Tongue (tissue), 2 donors: ENCODE data around the gene NAA16. TPM values are rescaled to one million over a fixed set of nuclear protein-coding genes. Genes with fewer than 3 reads are reported as not detected.
"Not testable (repeated sequence)": the region's sequence is repeated elsewhere in the genome, so short reads cannot be mapped to it uniquely, and the experiment has no call there.

Experiments used
- DNase-seq: peaks from one replicate; pipeline ENCODE4 v3.0.0-alpha.2; 2015
- total RNA-seq: library from RNA; depleted of rRNA; stranded (reverse); fragments of >200 nt; gene quantifications from one replicate; pipeline ENCODE4 v1.2.3, GENCODE V29; 2014

NAA16 gene
- total RNA-seq: 36.3 TPM

GRCh38 chr13:41310963-41311405 lies at the start of gene NAA16:
TSS of gene NAA16 (plus strand) at chr13:41311267. CDS start at chr13:41311529, 262 bp downstream.
- DNase-seq: peak; percentile 98

GRCh38 chr13:41263261-41263971 lies 47.7 kb upstream of the NAA16 start, which contains the start of gene MTRF1:
TSS of gene MTRF1 (minus strand) at chr13:41263576. CDS start at chr13:41260907, 2,669 bp downstream.
- peak; percentile 93 for DNase-seq

DNA sequence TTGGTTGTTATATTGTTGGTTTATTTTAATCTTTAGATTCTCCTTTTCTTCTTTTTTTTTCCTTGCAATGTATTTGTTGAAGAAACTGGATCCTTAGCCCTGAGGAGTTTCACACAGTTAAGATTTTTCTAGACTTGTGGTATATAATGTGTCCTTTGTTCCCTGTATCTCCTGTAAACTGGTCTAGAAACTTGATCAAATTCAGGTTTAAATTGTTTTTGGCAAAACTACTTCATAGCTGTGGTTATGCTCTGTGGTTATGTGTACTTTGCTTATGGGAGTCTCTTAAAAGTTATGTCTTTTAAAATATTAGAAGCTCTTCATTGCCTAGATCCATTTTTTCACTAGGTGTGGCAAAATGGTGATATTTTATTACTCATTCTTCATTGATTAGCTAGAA lies 44.0 kb upstream of the NAA16 start:
- DNase-seq: no peak

GRCh38 chr13:41268764-41269163 lies 42.3 kb upstream of the NAA16 start:
- peak; percentile 25 for DNase-seq

GRCh38 chr13:41271456-41272285 lies 39.4 kb upstream of the NAA16 start:
- DNase-seq: no peak

- no peak for DNase-seq
Measured at GRCh38 chr13:41273831-41274441, 37.1 kb upstream of the NAA16 start.

GRCh38 chr13:41274881-41275280 lies 36.2 kb upstream of the NAA16 start:
- DNase-seq: no peak

DNA sequence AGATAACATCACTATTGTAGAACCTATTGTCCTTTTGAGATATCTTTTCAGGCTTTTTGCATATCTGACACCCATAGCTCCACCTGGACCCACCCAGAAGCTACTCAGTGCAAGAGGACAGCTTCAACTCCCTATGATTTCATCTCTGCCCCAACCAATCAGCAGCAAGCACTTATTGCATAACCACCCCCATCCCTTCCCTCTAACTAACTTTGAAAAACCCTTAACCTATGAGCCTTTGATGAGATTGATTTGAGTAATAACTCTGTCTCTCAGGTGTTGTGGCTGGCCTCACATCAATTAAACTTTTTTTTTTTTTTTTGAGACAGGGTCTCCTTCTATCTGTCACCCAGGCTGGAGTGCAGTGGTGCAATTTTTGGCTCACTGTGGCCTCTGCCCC lies 34.2 kb upstream of the NAA16 start:
- no peak for DNase-seq

- DNase-seq: not testable (repeated sequence)
Measured at GRCh38 chr13:41279156-41279555, 31.9 kb upstream of the NAA16 start.

DNA sequence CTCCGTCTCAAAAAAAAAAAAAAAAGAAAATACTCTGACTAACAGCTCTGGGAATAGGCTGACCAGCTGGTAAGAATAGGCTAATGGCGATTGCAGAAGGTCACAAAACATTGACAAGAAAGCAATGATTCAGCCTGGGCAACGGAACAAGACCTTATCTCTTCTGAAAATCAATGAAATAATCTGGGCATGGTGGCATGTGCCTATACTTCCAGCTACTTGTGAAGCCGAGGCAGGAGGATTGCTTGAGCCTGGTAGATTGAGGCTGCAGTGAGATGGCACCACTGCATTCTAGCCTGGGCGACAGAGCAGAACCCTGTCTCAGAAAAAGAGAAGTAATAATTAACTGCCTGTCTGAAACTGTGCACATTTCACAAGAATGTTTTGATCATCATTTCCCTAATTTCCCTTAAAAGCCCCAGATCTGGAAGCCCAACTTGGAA lies 28.9 kb upstream of the NAA16 start:
- DNase-seq: no peak

- DNase-seq: no peak
Measured at GRCh38 chr13:41284512-41285288, 26.4 kb upstream of the NAA16 start.

DNA sequence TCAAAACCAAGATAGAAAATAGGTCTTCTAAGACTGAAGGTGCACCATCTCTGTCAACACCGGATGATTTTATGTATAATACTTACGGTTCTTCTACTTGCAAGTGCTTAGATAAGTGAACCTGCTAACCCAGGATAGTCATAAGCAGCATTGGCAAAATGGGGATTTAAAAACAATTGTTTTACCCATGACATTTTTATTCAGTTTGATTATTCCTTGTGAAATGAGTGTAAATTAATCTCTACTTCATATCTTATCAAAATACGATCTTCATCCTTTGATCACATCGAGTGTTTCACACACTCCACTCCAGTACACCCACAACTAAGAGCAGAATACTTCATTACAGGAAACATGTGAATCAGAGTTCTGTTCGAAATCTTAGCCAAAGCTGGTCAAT lies 24.7 kb upstream of the NAA16 start:
- no peak for DNase-seq

GRCh38 chr13:41289463-41289881 lies 21.6 kb upstream of the NAA16 start:
- DNase-seq: no peak

- no peak for DNase-seq
Measured at GRCh38 chr13:41291246-41291645, 19.8 kb upstream of the NAA16 start.

DNA sequence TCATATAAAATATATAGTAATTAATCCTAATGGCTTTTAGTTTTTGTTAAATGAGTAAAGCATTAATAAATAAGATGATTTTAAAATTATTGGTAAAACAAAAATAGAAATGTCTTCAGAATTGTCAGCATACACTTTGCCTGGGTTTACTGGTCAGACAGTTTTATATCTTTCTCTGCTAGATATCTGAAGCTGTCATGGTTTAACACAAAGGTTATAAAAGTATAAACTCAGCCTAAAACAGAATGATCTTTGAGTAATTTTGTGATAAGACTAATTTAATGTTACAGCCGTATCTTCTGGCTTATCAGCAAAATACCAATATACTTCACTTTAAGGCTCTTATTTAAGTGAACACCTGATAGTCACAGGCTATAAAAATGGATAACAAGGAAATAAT lies 17.8 kb upstream of the NAA16 start:
- no peak for DNase-seq

- no peak for DNase-seq
Measured at GRCh38 chr13:41294914-41295313, 16.2 kb upstream of the NAA16 start.

DNA sequence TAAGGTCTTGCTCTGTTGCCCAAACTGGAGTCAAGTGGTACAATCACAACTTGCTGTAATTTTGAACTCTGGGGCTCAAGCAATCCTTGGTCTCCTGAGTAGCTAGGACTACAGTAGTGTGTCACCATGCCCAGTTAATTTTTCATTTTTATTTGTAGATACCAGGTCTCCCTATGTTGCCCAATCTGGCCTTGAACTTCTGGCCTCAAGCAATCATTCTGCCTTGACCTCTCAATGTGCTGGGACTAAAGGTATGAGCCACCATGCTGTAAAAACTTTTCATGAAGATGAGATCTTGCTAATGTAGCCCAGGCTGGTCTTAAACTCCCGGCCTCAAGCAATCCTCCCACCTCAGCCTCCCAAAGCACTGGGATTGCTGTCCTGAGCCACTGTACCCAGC lies 15.1 kb upstream of the NAA16 start:
- DNase-seq: no peak

DNA sequence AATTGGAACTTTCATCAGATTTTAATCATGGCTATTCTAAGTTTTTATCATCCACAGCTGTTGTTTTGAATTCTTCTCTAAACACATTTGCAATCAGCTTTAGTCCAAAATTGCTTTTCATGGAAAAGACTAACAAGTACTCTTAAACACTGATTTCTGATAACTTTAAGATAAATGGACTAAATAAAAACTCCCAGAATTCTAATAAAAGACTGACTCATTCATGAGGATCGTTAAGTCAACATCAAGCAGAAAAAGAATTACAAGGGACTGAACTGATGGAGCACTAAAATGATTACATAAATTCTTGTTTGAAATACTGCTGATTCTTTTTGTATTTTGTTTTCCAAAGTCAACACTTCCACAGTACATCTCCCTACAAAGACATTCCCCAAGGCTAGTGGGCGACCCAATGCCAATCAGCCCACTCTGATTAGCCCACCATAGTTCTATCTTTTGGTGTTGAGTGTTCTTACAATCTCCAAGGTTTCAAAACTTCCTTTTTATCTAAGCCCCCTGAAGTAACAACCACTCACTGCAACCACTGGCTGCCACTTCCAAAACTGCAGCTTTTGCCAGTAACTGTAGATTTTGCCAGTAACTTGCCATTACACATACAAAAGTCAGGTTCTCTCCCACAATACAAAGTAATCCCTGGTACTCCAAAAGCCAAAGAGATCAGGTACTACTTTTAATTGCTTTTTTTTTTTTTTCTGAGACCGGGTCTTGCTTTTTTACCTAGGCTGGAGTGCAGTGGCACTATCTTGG lies 14.0 kb upstream of the NAA16 start:
- DNase-seq: no peak

- DNase-seq: no peak
Measured at GRCh38 chr13:41299316-41300094, 11.6 kb upstream of the NAA16 start.

DNA sequence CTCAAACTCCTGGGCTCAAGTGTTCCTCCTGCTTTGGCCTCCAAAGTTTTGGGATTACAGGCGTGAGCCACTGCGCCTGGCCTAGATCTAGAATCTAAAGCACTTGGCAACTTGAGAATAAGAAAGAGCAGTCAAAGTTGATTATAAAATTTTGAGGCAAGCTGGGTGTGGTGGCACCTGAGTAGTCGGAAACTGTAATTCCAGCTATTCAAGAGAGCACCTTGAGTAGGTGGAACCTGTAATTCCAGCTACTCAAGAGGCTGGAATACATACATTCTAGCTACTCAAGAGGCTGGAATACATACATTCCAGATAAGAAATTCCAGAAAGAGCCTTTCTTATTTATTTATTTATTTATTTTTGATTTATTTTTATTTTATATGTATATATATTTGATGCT lies 8.3 kb upstream of the NAA16 start:
- no peak for DNase-seq

- DNase-seq: no peak
Measured at GRCh38 chr13:41304551-41304950, 6.5 kb upstream of the NAA16 start.
